Tibial nerve (tissue), 4 donors: ENCODE data around the gene PTGFRN. TPM values are rescaled to one million over a fixed set of nuclear protein-coding genes. Genes with fewer than 3 reads are reported as not detected.

Experiments
- DNase-seq, 2 donors: peaks; one replicate each; pipeline ENCODE4 v3.0.0-alpha.2; 2019; ENCODE audit warnings: low spot score in 2 of 2
- H3K27ac ChIP-seq, 4 donors: fragments of 200-600 bp; sonication (generic) in 3 of 4; one replicate each; pipeline ENCODE4 v1.5.1; 2017 to 2019; ENCODE audit warnings: mild to moderate bottlenecking in 1 of 4
- H3K27me3 ChIP-seq, 2 donors: fragments of 200-600 bp; sonication (generic) in 1 of 2; one replicate each; pipeline versions ENCODE4 v1.5.1 to v1.6.0; 2017 to 2019
- H3K36me3 ChIP-seq, 3 donors: fragments of 200-600 bp; sonication (generic); one replicate each; pipeline ENCODE4 v1.5.1; 2018 to 2019
- H3K4me1 ChIP-seq, 4 donors: fragments of 200-600 bp; sonication (generic) in 3 of 4; one replicate each; pipeline ENCODE4 v1.5.1; 2017 to 2019
- H3K4me3 ChIP-seq, 4 donors: fragments of 200-600 bp; sonication (generic) in 3 of 4; one replicate each; pipeline ENCODE4 v1.5.1; 2017 to 2019; ENCODE audit warnings: mild to moderate bottlenecking in 1 of 4, moderate library complexity in 1 of 4
- H3K9me3 ChIP-seq, 4 donors: fragments of 200-600 bp; sonication (generic) in 3 of 4; one replicate each; pipeline ENCODE4 v1.5.1; 2017 to 2019
- EP300 ChIP-seq, 2 donors: sonication (generic); formaldehyde crosslinking; IDR thresholded peaks; one replicate each; pipeline ENCODE4 v1.6.1; 2017; ENCODE audit warnings: antibody characterized with exemption in 2 of 2, mild to moderate bottlenecking in 1 of 2
- POLR2A ChIP-seq, 2 donors: fragments of 450-650 bp; IDR thresholded peaks; one replicate each; pipeline ENCODE4 v1.6.1; 2017; ENCODE audit warnings: antibody characterized with exemption in 2 of 2, mild to moderate bottlenecking in 2 of 2, moderate library complexity in 2 of 2
- WGBS, 2 donors: methylation state at CpG; one replicate each; pipeline ENCODE4 v1.1.5; 2018; 5-methylcytosine and 5-hydroxymethylcytosine counted together
- total RNA-seq, 4 donors: library from RNA; depleted of rRNA; stranded (reverse); fragments of >200 nt; gene quantifications; one replicate each; pipeline ENCODE4 v1.1.0, GENCODE V29; 2016
- TF ChIP-seq, protein P1 (sequence below), 5 experiments: fragments of 200-600 bp in 3 of 5; fragments of 450-650 bp in 2 of 5; sonication (generic) in 3 of 5; IDR thresholded peaks; one replicate each; pipeline ENCODE4 v1.5.1; 2016 to 2019; ENCODE audit warnings: antibody characterized with exemption in 5 of 5, mild to moderate bottlenecking in 3 of 5, moderate library complexity in 2 of 5

PTGFRN gene
- total RNA-seq, 4 donors from 2014 or later: 10.2 to 19.0 (median 14.7) TPM

GRCh38 chr1:116954440-116954839, 44.7 kb downstream of the PTGFRN start:
- Histone ChIP-seq H3K9me3 (no peaks in the 10 kb centered on the region), H3K36me3 (no peaks in the 10 kb centered on the region), H3K27ac (no peak overlapping the region), H3K27me3 (no peaks in the 10 kb centered on the region), H3K4me1 (peaks cover 0 to 10% (median 0%) of the 10 kb centered on the region in 4 donors), H3K4me3 (no peak overlapping the region)
- TF ChIP-seq, protein P1, sequence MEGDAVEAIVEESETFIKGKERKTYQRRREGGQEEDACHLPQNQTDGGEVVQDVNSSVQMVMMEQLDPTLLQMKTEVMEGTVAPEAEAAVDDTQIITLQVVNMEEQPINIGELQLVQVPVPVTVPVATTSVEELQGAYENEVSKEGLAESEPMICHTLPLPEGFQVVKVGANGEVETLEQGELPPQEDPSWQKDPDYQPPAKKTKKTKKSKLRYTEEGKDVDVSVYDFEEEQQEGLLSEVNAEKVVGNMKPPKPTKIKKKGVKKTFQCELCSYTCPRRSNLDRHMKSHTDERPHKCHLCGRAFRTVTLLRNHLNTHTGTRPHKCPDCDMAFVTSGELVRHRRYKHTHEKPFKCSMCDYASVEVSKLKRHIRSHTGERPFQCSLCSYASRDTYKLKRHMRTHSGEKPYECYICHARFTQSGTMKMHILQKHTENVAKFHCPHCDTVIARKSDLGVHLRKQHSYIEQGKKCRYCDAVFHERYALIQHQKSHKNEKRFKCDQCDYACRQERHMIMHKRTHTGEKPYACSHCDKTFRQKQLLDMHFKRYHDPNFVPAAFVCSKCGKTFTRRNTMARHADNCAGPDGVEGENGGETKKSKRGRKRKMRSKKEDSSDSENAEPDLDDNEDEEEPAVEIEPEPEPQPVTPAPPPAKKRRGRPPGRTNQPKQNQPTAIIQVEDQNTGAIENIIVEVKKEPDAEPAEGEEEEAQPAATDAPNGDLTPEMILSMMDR (IDR thresholded peaks at IDR 0.05): no peak
- TF ChIP-seq EP300 (IDR thresholded peaks at IDR 0.05): peak in 1 of 2 donors; percentile 34
- no peak for TF ChIP-seq POLR2A (IDR thresholded peaks at IDR 0.05)
- DNase-seq: no peak
- 76 to 81% methylated on average over 3 of the region's 3 CpGs for WGBS, 2 donors

GRCh38 chr1:116956378-116956777, 46.7 kb downstream of the PTGFRN start:
- no peak for DNase-seq
- H3K27ac ChIP-seq: no peak overlapping the region
- H3K36me3 ChIP-seq: peaks cover 0 to 4% (median 0%) of the 10 kb centered on the region in 3 donors
- TF ChIP-seq, protein P1 (IDR thresholded peaks at IDR 0.05): no peak
- TF ChIP-seq EP300 (IDR thresholded peaks at IDR 0.05): no peak
- TF ChIP-seq POLR2A (IDR thresholded peaks at IDR 0.05): no peak
- H3K27me3 ChIP-seq: no peaks in the 10 kb centered on the region
- no peaks in the 10 kb centered on the region for H3K9me3 ChIP-seq
- 93% methylated on average over 7 of the region's 7 CpGs for WGBS, 2 donors
- no peaks in the 10 kb centered on the region for H3K4me1 ChIP-seq
- H3K4me3 ChIP-seq: no peak overlapping the region

GRCh38 chr1:116957646-116958045, 47.9 kb downstream of the PTGFRN start:
- H3K4me1 ChIP-seq: no peaks in the 10 kb centered on the region
- 71 to 79% methylated on average over 4 of the region's 4 CpGs for WGBS, 2 donors
- no peak for DNase-seq
- no peak for TF ChIP-seq EP300 (IDR thresholded peaks at IDR 0.05)
- TF ChIP-seq, protein P1 (IDR thresholded peaks at IDR 0.05): no peak
- no peak overlapping the region for H3K27ac ChIP-seq
- H3K27me3 ChIP-seq: no peaks in the 10 kb centered on the region
- no peak overlapping the region for H3K4me3 ChIP-seq
- H3K36me3 ChIP-seq: peaks cover 0 to 6% (median 0%) of the 10 kb centered on the region in 3 donors
- no peaks in the 10 kb centered on the region for H3K9me3 ChIP-seq

DNA sequence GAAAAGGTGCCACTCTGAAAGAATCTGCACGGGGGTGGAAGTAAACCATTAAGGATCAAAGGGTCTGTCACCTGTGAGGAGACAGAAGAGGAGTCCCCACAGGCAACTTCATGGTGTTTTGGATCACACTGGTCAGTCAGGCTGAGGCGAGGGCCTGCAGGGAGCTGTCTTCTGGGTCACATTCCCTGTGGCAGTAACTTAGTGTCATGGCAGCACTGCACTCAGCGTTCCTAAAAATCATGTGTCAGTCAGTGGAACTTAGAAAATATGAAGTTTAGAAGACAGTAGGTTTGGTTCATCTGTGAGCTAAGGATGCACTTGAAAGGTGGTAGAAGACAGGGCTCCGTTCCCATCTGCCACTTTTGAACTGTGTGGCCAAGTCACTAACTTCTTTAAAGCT, 48.4 kb downstream of the PTGFRN start:
- Histone ChIP-seq H3K36me3 (peaks cover 0 to 6% (median 0%) of the 10 kb centered on the region in 3 donors), H3K4me1 (no peaks in the 10 kb centered on the region), H3K4me3 (no peak overlapping the region), H3K27ac (no peak overlapping the region), H3K9me3 (no peaks in the 10 kb centered on the region), H3K27me3 (no peaks in the 10 kb centered on the region)
- TF ChIP-seq, protein P1 (IDR thresholded peaks at IDR 0.05): no peak
- TF ChIP-seq EP300 (IDR thresholded peaks at IDR 0.05): no peak
- no peak for TF ChIP-seq POLR2A (IDR thresholded peaks at IDR 0.05)
- WGBS, 2 donors: 76 to 79% methylated on average over 4 of the region's 4 CpGs
- DNase-seq: no peak

GRCh38 chr1:116958977-116959376, 49.3 kb downstream of the PTGFRN start:
- Histone ChIP-seq H3K27me3 (no peaks in the 10 kb centered on the region), H3K27ac (no peak overlapping the region), H3K4me3 (no peak overlapping the region), H3K4me1 (no peaks in the 10 kb centered on the region), H3K36me3 (peaks cover 0 to 6% (median 0%) of the 10 kb centered on the region in 3 donors), H3K9me3 (no peaks in the 10 kb centered on the region)
- TF ChIP-seq, protein P1 (IDR thresholded peaks at IDR 0.05): no peak
- TF ChIP-seq EP300 (IDR thresholded peaks at IDR 0.05) (no peak), POLR2A (IDR thresholded peaks at IDR 0.05) (no peak)
- DNase-seq: no peak
- 86 to 93% methylated on average over 2 of the region's 2 CpGs for WGBS, 2 donors
